CD4-positive, CD25-positive, alpha-beta regulatory T cell (primary cell): ENCODE data around the gene NCOR2. TPM values are rescaled to one million over a fixed set of nuclear protein-coding genes. Genes with fewer than 3 reads are reported as not detected.
"Not testable (repeated sequence)": the region's sequence is repeated elsewhere in the genome, so short reads cannot be mapped to it uniquely, and the experiment has no call there.

Source experiments
- ATAC-seq, 2 donors: fragments of 150-1000 bp; cut with Tn5 transposase; one replicate each; pipeline ENCODE4 v1.10.0; 2021; ENCODE audit warnings: low read depth in 2 of 2, moderate number of reproducible peaks in 2 of 2, moderate library complexity in 1 of 2
- DNase-seq, 3 donors: peaks; one replicate each; pipeline versions ENCODE4 v3.0.0 to v3.0.0-alpha.2; 2012 to 2022; ENCODE audit warnings: mixed read lengths in 1 of 3
- H3K27ac ChIP-seq: one replicate; pipeline ENCODE4 v1.7.0; 2013; ENCODE audit warnings: mild to moderate bottlenecking, low read length; ENCODE audit not compliant: insufficient read depth, poor library complexity, severe bottlenecking
- H3K27me3 ChIP-seq: one replicate; pipeline ENCODE4 v1.7.0; 2013; ENCODE audit warnings: low read length; ENCODE audit not compliant: control insufficient read depth, insufficient read depth
- H3K36me3 ChIP-seq: one replicate; pipeline ENCODE4 v1.7.0; 2013; ENCODE audit warnings: mild to moderate bottlenecking, low read length, moderate library complexity; ENCODE audit not compliant: control insufficient read depth, insufficient read depth
- H3K4me1 ChIP-seq: 2 replicates; pipeline ENCODE4 v1.7.0; 2013; ENCODE audit warnings: mild to moderate bottlenecking, low read length; ENCODE audit not compliant: insufficient read depth, control insufficient read depth, poor library complexity, severe bottlenecking
- H3K4me3 ChIP-seq: one replicate; pipeline ENCODE4 v1.7.0; 2013; ENCODE audit warnings: low read depth, mild to moderate bottlenecking, low read length, moderate library complexity
- H3K9me3 ChIP-seq, 2 experiments: 1 replicate in 1 of 2; 2 replicates in 1 of 2; pipeline ENCODE4 v1.7.0; 2013; ENCODE audit warnings: low read length in 2 of 2, mild to moderate bottlenecking in 1 of 2, moderate library complexity in 1 of 2; ENCODE audit not compliant: control insufficient read depth in 2 of 2
- H3K27ac Mint-ChIP-seq, 3 donors: one replicate each; pipeline ENCODE4 v1.8.0; 2020 to 2022; ENCODE audit warnings: mild to moderate bottlenecking in 3 of 3, mixed read lengths in 3 of 3, moderate library complexity in 2 of 3
- H3K27me3 Mint-ChIP-seq: one replicate; pipeline ENCODE4 v1.8.0; 2022; ENCODE audit warnings: mild to moderate bottlenecking, mixed read lengths
- H3K36me3 Mint-ChIP-seq: one replicate; pipeline ENCODE4 v1.8.0; 2020; ENCODE audit warnings: mixed read lengths
- H3K4me1 Mint-ChIP-seq, 4 donors: one replicate each; pipeline ENCODE4 v1.8.0; 2020 to 2022; ENCODE audit warnings: mixed read lengths in 4 of 4, mild to moderate bottlenecking in 1 of 4
- H3K4me3 Mint-ChIP-seq, 4 donors: one replicate each; pipeline ENCODE4 v1.8.0; 2020 to 2022; ENCODE audit warnings: mild to moderate bottlenecking in 4 of 4, mixed read lengths in 4 of 4, moderate library complexity in 3 of 4
- H3K9me3 Mint-ChIP-seq, 7 donors: one replicate each; pipeline ENCODE4 v1.8.0; 2020 to 2022; ENCODE audit warnings: mixed read lengths in 7 of 7, mild to moderate bottlenecking in 3 of 7, moderate library complexity in 2 of 7
- polyA plus RNA-seq, 4 donors: library from polyadenylated mRNA; unstranded; fragments of 300-500 nt; fragmentation: Illumina TruSeq; gene quantifications; one replicate each; pipeline ENCODE4 v1.2.3, GENCODE V29; 2021
- total RNA-seq: library from RNA; stranded (reverse); gene quantifications from one replicate; pipeline ENCODE4 v1.2.3, GENCODE V29; 2022

Gene NCOR2
- total and polyA plus RNA-seq, 5 donors from 2014 or later: 2.0 to 134 (median 2.5) TPM

- peaks cover 14% of the 10 kb centered on the region for H3K27me3 Mint-ChIP-seq
- no peak for DNase-seq
- H3K27ac Mint-ChIP-seq: no peak overlapping the region
Measured at GRCh38 chr12:124588751-124589267, 21.4 kb upstream of the NCOR2 start.

GRCh38 chr12:124588018-124588634 lies 20.7 kb upstream of the NCOR2 start:
- Mint-ChIP-seq H3K9me3 (peaks cover 0 to 5% (median 0%) of the 10 kb centered on the region in 7 donors), H3K36me3 (peaks cover 6% of the 10 kb centered on the region), H3K4me3 (no peak overlapping the region), H3K27ac (no peak overlapping the region), H3K27me3 (peaks cover 14% of the 10 kb centered on the region), H3K4me1 (peaks cover 0 to 9% (median 2%) of the 10 kb centered on the region in 4 donors)
- H3K9me3 ChIP-seq: no peaks in the 10 kb centered on the region
- H3K4me1 ChIP-seq: no peaks in the 10 kb centered on the region
- H3K4me3 ChIP-seq: no peak overlapping the region
- DNase-seq (no peak), ATAC-seq (no peak)
- no peaks in the 10 kb centered on the region for H3K36me3 ChIP-seq
- no peak overlapping the region for H3K27ac ChIP-seq
- no peaks in the 10 kb centered on the region for H3K27me3 ChIP-seq

More at GRCh38 chr12:124588751-124589267, 21.4 kb upstream of the NCOR2 start:
- H3K36me3 Mint-ChIP-seq: peaks cover 6% of the 10 kb centered on the region
- no peaks in the 10 kb centered on the region for H3K36me3 ChIP-seq
- peaks cover 0 to 9% (median 2%) of the 10 kb centered on the region in 4 donors for H3K4me1 Mint-ChIP-seq
- H3K4me3 Mint-ChIP-seq: no peak overlapping the region
- H3K4me3 ChIP-seq: no peak overlapping the region
- H3K27me3 ChIP-seq: no peaks in the 10 kb centered on the region
- H3K4me1 ChIP-seq: no peaks in the 10 kb centered on the region
- H3K9me3 ChIP-seq: no peaks in the 10 kb centered on the region
- ATAC-seq: peak in 1 of 2 donors; percentile 35
- no peak overlapping the region for H3K27ac ChIP-seq
- peaks cover 0 to 5% (median 0%) of the 10 kb centered on the region in 7 donors for H3K9me3 Mint-ChIP-seq

- Mint-ChIP-seq H3K9me3 (peaks cover 0 to 5% (median 0%) of the 10 kb centered on the region in 7 donors), H3K36me3 (peaks cover 3% of the 10 kb centered on the region), H3K4me1 (peaks cover 0 to 9% (median 2%) of the 10 kb centered on the region in 4 donors), H3K4me3 (no peak overlapping the region), H3K27me3 (peaks cover 14% of the 10 kb centered on the region), H3K27ac (no peak overlapping the region)
- Histone ChIP-seq H3K27me3 (no peaks in the 10 kb centered on the region), H3K36me3 (no peaks in the 10 kb centered on the region), H3K4me1 (no peaks in the 10 kb centered on the region), H3K27ac (no peak overlapping the region), H3K9me3 (no peaks in the 10 kb centered on the region), H3K4me3 (no peak overlapping the region)
- DNase-seq (no peak), ATAC-seq (no peak)
Measured at GRCh38 chr12:124586756-124587155, 19.3 kb upstream of the NCOR2 start.

GRCh38 chr12:124584494-124584893 lies 17.1 kb upstream of the NCOR2 start:
- not testable (repeated sequence) for H3K9me3 Mint-ChIP-seq, ATAC-seq, H3K4me3 ChIP-seq

GRCh38 chr12:124583854-124584253 lies 16.4 kb upstream of the NCOR2 start:
- Mint-ChIP-seq H3K9me3 (peaks cover 0 to 6% (median 0%) of the 10 kb centered on the region in 7 donors), H3K4me1 (peaks cover 0 to 5% (median 1%) of the 10 kb centered on the region in 4 donors), H3K36me3 (no peaks in the 10 kb centered on the region), H3K27ac (no peak overlapping the region), H3K4me3 (no peak overlapping the region), H3K27me3 (no peaks in the 10 kb centered on the region)
- H3K36me3 ChIP-seq: no peaks in the 10 kb centered on the region
- no peak overlapping the region for H3K4me3 ChIP-seq
- H3K4me1 ChIP-seq: no peaks in the 10 kb centered on the region
- H3K9me3 ChIP-seq: peaks cover 0 to 3% of the 10 kb centered on the region in 2 experiments
- ATAC-seq (no peak), DNase-seq (no peak)
- no peak overlapping the region for H3K27ac ChIP-seq
- no peaks in the 10 kb centered on the region for H3K27me3 ChIP-seq

More at GRCh38 chr12:124584494-124584893, 17.1 kb upstream of the NCOR2 start:
- H3K4me1 Mint-ChIP-seq, DNase-seq, H3K9me3 ChIP-seq, H3K27ac Mint-ChIP-seq, H3K4me1 ChIP-seq, H3K36me3 ChIP-seq, H3K27ac ChIP-seq, H3K36me3 Mint-ChIP-seq, H3K27me3 Mint-ChIP-seq, H3K4me3 Mint-ChIP-seq, H3K27me3 ChIP-seq: not testable (repeated sequence)

- Histone ChIP-seq H3K4me3 (no peak overlapping the region), H3K27ac (no peak overlapping the region), H3K4me1 (no peaks in the 10 kb centered on the region), H3K36me3 (no peaks in the 10 kb centered on the region), H3K27me3 (no peaks in the 10 kb centered on the region), H3K9me3 (peaks cover 0 to 3% of the 10 kb centered on the region in 2 experiments)
- H3K27ac Mint-ChIP-seq: no peak overlapping the region
- ATAC-seq (no peak), DNase-seq (no peak)
- no peaks in the 10 kb centered on the region for H3K36me3 Mint-ChIP-seq
- H3K9me3 Mint-ChIP-seq: peaks cover 0 to 6% (median 0%) of the 10 kb centered on the region in 7 donors
- no peaks in the 10 kb centered on the region for H3K27me3 Mint-ChIP-seq
- H3K4me1 Mint-ChIP-seq: no peaks in the 10 kb centered on the region
- H3K4me3 Mint-ChIP-seq: no peak overlapping the region
Measured at GRCh38 chr12:124582108-124582424, 14.7 kb upstream of the NCOR2 start.

GRCh38 chr12:124581307-124582107 lies 14.1 kb upstream of the NCOR2 start:
- DNase-seq (no peak), ATAC-seq (no peak)
- H3K36me3 ChIP-seq: no peaks in the 10 kb centered on the region
- Mint-ChIP-seq H3K36me3 (no peaks in the 10 kb centered on the region), H3K27me3 (no peaks in the 10 kb centered on the region), H3K9me3 (peaks cover 0 to 6% (median 0%) of the 10 kb centered on the region in 7 donors), H3K4me1 (no peaks in the 10 kb centered on the region), H3K4me3 (no peak overlapping the region), H3K27ac (no peak overlapping the region)
- peaks cover 0 to 3% of the 10 kb centered on the region in 2 experiments for H3K9me3 ChIP-seq
- H3K27me3 ChIP-seq: no peaks in the 10 kb centered on the region
- H3K4me3 ChIP-seq: no peak overlapping the region
- H3K4me1 ChIP-seq: no peaks in the 10 kb centered on the region
- no peak overlapping the region for H3K27ac ChIP-seq
